Ecto neural progenitor cell (in vitro differentiated cells): ENCODE data around the gene TEDC1.

Experiments used
- DNase-seq: peaks from one replicate; pipeline ENCODE4 v3.0.0-alpha.2; 2018; ENCODE audit warnings: low spot score

Gene TEDC1

DNA sequence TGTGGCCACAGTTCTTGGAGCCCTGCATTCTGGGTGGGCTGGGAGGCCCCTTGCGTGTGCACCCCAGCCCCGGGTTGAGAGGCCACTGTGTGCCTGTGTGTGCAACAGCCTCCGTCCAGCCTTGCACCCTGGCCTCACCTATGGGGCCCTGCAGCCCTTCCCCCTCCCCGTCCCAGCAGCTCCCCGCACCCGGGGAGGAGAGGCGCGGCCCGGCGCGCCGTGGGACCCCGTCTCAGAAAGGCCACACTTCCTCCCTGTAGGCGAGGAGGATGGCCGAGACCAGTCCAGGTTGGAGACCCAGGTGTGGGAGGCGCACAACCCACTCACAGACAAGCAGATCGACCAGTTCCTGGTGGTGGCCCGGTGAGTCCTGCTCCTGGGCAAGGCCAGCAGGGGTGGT, 33.0 kb upstream of the TEDC1 start:
- no peak for DNase-seq

DNA sequence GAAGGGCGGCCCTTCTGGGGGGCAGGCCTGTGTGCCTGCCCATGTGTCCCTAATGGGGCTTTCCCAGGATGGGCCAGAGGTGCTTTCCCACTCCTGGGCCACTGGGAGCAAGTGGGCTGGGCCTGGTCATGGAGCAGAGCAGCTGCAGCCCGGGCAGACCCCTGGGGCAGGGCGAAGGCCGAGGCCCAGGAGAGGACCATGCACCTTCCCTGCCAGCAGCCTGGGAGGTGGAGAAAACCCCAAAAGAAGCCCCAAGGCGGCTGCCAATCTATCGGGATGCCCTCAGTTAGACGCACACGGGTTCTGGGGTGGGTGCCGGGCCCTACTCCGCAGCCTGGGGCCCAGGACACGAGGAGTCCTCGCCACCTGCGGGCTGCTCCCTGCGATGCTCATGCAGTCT, 32.5 kb upstream of the TEDC1 start:
- no peak for DNase-seq

GRCh38 chr14:105460116-105460515, 30.9 kb upstream of the TEDC1 start:
- no peak for DNase-seq

GRCh38 chr14:105460616-105461015, 30.4 kb upstream of the TEDC1 start:
- DNase-seq, result no peak

DNA sequence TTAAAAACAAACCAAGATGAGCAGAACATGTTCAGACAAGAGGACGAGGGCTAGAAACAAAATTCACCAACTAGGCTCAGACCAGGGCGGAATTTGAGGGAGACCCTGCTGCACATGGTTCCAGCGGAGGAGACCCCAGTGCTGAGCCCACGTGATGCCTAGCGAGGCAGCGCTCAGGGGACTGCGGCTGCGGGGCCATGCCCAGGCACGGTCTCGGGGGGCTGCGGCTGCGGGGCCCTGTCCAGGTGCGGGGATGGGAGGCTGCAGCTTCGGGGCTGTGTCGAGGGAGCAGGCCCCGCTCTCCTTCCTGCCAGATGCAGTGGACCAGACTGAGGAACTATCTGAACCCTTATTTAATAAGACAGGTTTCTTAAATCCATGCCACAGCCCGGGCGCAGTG, 29.1 kb upstream of the TEDC1 start:
- DNase-seq, result no peak

DNA sequence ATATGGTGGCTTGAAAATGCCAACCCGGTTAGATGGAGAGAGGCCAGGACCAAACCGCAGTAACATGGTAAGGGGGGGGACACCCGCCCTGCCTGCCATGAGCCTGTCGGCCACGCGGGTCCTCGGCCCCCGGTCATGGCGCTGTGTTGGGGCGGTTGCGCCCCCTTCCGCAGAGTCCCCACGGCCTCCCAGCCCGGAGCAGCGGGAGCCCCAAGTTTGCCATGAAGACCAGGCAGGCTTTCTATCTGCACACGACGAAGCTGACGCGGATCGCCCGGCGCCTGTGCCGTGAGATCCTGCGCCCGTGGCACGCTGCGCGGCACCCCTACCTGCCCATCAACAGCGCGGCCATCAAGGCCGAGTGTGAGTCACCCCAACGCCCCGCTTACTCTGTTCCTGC, 26.5 kb upstream of the TEDC1 start:
- DNase-seq, result no peak

DNA sequence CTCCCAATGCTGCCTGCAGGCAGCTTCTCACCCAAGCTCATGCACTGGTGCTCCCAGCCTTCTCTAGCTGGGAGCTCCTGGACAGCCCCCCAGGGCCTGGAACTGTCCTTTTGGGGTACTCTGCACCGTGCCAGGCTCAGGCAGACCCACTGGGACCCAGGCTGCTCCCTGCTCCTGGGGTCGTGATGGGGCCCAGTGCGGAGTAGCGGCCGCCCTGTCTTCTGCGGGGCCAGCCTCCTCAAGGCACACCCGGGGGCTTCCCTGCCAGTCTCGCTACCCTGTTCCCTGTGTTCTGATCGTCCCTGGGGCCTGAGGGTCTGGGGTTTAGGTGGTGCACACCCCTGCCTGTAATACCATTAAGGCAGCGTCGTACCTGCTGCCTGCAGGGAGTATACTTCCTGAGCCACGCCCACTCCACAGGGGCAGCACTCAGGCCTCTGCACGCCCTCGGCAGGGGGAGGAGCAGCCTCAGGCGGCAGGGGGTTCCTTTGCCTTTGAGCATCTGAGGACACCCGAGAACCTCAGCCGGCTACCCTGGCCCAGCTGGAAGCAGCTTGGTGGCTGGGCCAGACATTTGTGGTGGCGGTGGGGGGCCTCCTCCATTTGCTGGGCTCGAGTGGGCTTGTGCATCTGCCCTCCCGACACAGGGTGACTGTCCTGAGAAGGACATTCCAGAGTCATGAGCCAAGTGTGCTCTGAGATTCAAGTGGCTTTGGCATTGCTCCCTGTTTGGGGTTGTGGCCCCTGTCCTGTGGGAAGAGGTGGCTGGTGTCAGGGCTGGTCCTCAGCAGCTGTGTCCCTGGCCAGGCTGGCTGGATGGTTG, 25.6 kb upstream of the TEDC1 start:
- no peak for DNase-seq

DNA sequence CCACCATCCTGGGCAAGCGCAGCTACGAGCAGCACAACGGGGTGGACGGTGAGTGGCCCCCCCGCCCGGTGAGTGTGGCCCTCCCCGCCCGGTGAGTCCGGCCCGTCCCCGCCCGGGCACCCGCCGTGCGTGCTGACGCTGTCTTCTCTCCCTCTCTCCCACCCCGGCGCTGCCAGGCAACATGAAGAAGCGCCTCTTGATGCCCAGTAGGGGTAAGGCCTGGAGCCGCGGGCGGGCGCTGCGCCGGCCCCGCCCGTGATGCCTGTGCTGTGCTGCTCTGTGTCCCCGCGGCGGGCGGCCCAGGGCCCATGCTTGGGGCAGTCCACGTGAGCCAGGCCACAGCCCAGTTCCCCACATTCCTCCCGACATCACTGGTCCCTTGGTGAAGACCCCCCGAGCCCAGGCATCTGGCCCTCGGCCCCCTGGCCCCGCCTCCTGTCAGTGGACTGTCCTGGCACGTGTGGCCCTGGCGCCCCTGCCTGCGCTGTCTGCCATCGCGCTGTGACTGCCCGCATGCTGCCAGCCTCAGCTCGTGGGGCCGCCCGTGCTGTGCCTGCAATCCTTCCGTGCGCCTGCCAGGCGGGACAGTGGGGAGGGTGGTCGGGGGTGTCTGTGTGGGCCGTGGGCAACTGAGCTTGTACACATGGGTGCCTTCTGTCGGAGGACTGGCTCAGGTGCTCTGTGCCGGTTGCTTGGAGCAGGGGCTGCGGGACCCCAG, 24.4 kb upstream of the TEDC1 start:
- no peak for DNase-seq

DNA sequence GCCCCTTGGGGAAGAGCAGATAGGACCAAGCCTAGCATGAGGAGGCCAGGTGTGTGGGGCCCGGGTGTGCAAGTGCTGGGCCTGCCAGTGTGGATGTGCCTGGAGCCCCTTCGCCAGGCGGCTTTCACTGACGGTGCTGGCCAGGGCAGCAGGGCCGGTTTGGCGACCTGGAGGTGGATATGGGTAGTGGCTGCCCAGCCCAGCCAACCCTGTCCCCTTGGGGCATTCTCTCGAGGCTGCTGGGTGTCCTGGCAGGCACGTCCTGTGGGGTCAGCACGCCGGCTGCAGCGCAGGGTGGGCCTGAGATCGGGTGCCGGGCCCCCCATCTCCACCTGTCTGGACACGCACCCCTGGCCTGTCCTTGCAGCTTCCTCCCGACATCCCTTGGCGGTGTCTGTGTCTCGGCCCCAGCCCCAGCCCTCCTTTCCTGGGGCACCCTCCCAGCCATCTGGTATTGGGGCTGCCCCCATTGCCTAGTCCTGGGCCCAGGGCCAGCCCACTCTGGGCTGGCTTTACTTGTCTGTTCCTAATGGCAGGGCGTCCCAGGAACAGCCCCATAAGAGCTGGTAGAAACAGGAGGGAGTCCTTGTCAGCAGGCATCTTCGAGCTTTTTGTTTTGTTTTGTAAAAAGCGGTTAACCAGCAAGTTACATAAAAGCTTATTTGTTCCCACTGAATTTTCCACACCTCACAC, 23.7 kb upstream of the TEDC1 start:
- no peak for DNase-seq

GRCh38 chr14:105467942-105468471, 23.0 kb upstream of the TEDC1 start:
- DNase-seq, result no peak

DNA sequence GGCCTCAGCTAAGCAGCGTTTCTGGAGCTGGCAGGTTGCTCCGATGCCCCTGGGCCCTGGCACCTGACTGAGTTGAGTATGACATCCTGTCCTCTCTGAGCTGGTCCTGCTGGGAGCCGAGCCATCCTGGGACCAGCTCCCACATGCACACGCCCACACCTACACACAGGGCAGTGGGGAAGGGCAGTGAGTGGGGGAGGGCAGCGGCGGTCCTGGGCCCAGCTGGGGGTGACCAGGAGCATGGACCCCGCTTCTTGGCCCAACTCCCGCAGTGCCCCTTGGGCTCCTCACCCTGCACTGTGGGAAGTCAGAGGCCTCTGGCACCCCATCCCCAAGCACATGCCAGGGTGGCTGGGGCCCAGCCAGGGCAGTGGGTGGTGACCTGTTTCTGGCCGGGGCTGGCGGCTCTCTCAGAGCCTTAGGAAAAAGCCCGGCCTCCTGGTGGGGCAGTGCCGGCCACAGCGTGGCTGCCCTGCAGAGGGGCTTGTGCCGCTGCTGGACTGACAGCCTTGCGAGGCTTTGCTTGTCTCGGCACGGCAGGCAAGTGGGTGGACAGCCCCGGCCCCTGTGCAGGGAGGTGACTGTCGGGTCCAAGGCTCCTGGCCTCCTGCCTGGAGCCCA, 22.3 kb upstream of the TEDC1 start:
- no peak for DNase-seq

- DNase-seq, result no peak
These were observed 21.3 kb upstream of the TEDC1 start for GRCh38 chr14:105469456-105470349.

- DNase-seq, result peak; percentile 58
These were observed 20.4 kb upstream of the TEDC1 start for GRCh38 chr14:105470350-105471296.

DNA sequence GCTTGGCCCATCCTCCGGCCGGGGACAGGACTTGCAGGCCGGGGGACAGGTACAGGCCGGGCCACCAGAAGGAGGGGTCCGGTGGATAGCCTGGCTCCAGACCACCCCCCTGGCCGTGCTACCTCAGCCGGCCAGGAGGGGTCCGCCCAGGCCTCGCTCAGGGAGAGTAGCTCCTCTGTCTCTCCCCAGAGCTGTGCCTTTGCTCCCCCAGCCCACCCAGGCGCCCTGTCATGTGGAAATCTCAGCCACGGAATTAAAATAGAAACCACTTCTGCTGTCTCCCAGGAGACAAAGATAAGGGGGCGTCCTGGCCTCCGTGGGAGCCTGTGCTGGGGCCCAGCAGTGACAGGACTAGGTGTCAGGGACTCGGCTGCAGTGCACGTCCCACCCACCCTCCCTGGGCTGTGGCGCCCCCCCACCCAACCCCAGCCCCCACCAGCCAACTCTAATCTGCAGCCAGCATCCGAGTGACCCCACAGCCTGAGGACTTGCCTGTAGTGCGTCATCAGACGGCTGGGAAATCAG, 19.7 kb upstream of the TEDC1 start:
- peak; percentile 69 for DNase-seq

DNA sequence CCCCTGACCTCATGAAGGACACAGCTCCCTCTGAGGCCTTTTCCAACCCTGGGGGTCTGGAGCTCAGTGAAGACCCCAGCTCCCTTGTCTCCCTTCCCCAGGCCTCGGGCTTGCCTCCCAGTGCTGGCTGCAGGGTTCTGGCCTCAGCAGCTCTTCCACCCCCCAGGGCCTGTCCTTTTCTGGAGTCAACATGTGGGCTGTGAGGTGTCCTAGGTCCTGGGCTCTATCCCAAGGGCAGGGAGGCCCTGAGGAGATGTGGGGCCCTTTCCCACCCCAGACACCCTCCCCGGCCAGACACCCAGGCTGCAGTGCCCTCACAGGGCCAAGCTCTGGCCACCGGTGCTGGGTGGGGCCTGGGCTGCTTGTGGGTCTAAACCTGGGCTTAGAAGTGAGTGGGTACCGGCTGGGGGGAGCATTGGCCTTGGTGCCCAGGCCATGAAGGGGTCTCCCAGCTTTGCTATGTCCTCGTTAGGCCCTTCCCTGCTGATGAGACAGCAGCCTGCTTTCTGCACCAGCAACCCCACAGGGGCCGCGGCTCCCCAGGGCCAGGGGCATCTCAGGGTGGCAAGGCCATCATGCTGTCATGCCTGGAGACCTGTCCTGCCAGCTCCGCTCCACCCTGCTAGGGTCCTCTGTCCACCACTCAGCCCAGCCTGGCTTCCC, 19.1 kb upstream of the TEDC1 start:
- no peak for DNase-seq

- DNase-seq, result no peak
These were observed 18.5 kb upstream of the TEDC1 start for GRCh38 chr14:105472486-105472991.

DNA sequence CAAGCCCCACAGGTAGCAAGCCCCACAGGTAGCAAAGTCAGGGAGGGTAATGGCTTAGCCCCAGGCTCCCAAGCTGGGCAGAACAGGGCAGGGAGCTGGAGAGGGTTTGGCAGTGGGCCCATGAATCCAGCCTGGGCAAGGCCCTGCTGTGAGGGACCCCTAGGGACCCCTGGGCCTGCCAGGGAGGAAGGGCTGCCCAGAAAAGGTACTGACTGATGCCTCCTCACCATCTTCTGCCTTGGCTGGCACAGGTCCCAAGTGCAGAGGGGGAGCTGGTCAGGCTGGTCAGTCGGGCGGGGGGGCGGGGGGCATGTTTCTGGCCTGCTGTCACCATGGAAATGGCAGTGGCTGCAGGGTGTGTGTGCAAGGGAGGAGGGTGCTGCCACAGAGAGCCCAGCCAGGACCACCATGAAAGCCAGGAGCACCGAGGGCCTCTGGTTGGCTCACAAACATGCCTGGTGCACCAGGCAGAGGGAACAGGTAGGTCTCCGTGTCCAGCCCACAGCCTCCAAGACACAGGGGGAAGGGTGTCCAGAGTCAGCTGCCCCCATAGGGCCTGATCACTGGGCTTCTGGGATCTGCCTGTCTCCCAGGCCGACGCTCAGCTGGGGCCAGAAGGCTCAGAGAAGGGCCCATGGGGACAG, 17.9 kb upstream of the TEDC1 start:
- no peak for DNase-seq

- DNase-seq, result peak; percentile 98
These were observed 17.2 kb upstream of the TEDC1 start for GRCh38 chr14:105473677-105474482.
